Measurements from ENCODE around the gene SH2D1A.
"Not testable (repeated sequence)": the region's sequence is repeated elsewhere in the genome, so short reads cannot be mapped to it uniquely, and the experiment has no call there.

The SH2D1A gene

DNA sequence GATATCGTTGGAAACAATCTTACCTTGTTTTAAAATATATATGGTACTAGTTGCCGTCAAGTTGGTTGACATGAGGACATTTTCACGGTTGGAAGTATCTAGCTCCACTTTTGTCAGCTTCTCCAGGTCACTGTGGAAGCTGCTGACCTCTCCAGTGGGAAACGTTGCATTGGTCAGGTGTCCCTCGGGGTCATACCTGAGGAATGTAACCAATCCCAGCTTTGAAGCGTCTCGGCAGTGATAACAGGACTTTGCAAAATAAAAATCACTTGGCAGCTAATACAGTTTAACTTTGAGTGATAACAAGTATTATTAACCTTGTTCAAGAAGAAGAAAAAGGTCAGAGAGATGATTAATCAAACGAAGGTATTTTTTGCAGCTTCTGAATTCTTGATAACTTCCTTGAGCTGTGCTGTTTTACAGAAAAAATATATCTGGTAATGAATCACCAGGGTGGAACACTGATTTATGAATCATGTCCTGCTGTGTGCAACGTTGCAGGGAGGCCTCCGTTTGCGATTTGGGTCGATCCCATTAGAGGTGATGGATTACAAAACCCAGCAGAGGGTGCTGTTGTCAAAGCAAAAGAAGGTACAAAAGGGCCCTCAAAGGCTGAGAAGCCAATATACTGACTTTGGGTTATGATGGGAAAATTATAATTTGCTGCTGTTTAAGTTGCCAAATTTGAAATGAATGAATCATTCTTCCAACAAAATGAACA, 60.1 kb downstream of the SH2D1A start:
- TF ChIP-seq, protein P1, sequence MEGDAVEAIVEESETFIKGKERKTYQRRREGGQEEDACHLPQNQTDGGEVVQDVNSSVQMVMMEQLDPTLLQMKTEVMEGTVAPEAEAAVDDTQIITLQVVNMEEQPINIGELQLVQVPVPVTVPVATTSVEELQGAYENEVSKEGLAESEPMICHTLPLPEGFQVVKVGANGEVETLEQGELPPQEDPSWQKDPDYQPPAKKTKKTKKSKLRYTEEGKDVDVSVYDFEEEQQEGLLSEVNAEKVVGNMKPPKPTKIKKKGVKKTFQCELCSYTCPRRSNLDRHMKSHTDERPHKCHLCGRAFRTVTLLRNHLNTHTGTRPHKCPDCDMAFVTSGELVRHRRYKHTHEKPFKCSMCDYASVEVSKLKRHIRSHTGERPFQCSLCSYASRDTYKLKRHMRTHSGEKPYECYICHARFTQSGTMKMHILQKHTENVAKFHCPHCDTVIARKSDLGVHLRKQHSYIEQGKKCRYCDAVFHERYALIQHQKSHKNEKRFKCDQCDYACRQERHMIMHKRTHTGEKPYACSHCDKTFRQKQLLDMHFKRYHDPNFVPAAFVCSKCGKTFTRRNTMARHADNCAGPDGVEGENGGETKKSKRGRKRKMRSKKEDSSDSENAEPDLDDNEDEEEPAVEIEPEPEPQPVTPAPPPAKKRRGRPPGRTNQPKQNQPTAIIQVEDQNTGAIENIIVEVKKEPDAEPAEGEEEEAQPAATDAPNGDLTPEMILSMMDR (IDR thresholded peaks at IDR 0.05; ENCODE audit: unreplicated experiment in 3 of 3), result peak; percentile 57 to 79 (median 76)
- Mint-ChIP-seq H3K4me3 (no peak overlapping the region), H3K27ac (no peak overlapping the region), H3K27me3 (ENCODE audit: low read depth) (no peaks in the 10 kb centered on the region), H3K36me3 (ENCODE audit: low read depth) (no peaks in the 10 kb centered on the region), H3K4me1 (peaks cover 5% of the 10 kb centered on the region), H3K9me3 (no peaks in the 10 kb centered on the region)

DNA sequence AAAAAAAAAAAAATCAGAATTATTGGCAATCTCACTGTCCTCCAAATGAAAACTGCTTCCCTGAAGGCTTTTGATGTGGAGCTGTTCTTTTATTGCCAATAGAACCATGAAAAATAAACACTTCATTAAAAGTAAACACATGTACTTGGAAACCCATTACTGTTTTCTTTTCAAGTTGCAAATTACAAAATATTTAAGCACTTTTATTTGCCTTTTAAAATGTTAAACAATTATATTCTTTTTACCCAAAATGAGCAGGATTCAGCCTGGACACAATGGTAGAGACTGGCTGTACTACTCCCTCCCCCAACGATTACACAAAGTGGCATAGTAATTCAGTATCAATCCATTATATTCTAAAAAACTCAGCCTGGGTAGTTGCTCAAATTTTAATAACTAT, 60.9 kb downstream of the SH2D1A start:
- Mint-ChIP-seq H3K27me3 (ENCODE audit: low read depth) (no peaks in the 10 kb centered on the region), H3K4me1 (peaks cover 5% of the 10 kb centered on the region), H3K27ac (no peak overlapping the region), H3K9me3 (no peaks in the 10 kb centered on the region), H3K36me3 (ENCODE audit: low read depth) (no peaks in the 10 kb centered on the region), H3K4me3 (no peak overlapping the region)
- TF ChIP-seq, protein P1 (IDR thresholded peaks at IDR 0.05; ENCODE audit: unreplicated experiment in 3 of 3), result no peak

DNA sequence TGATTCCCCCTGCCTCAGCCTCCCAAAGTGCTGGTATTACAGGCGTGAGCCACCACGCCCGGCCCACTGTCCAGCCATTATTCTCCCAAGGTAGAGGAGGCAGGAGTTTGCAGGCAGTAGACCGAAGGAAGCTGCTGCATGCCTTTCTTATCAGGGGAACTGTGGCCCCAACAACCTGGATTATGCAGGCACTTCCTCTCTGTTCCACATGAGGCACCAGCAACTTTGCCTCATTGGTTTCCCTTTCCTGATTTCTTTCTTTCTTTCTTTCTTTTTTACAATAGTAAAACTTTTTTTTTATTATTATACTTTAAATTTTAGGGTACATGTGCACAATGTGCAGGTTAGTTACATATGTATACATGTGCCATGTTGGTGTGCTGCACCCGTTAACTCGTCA, 62.0 kb downstream of the SH2D1A start:
- not testable (repeated sequence) for H3K4me1 Mint-ChIP-seq; H3K9me3 Mint-ChIP-seq; H3K4me3 Mint-ChIP-seq; H3K27me3 Mint-ChIP-seq (ENCODE audit: low read depth); H3K27ac Mint-ChIP-seq; H3K36me3 Mint-ChIP-seq (ENCODE audit: low read depth)

DNA sequence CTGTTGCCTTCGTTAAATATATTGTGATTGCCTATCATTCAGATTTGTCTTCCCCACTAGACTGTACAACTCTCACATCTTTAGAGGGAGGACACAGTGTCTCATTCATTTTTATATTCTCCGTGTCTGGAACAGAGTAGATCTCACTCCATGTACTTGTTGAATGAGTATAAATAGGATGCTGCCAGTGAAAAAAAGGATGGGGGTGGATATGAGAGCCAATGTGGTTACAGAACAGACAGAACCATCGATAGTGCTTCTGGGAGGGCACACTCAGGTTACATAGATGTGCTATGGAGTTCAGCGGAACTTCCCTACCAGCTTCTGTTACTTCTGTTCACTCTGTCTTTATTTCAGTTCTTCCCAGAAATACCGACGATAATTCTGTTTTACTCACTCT, 66.9 kb downstream of the SH2D1A start:
- Mint-ChIP-seq H3K27ac (no peak overlapping the region), H3K27me3 (ENCODE audit: low read depth) (no peaks in the 10 kb centered on the region), H3K36me3 (ENCODE audit: low read depth) (no peaks in the 10 kb centered on the region), H3K9me3 (no peaks in the 10 kb centered on the region), H3K4me3 (no peak overlapping the region), H3K4me1 (no peaks in the 10 kb centered on the region)
- TF ChIP-seq, protein P1 (IDR thresholded peaks at IDR 0.05; ENCODE audit: unreplicated experiment in 3 of 3), result no peak

DNA sequence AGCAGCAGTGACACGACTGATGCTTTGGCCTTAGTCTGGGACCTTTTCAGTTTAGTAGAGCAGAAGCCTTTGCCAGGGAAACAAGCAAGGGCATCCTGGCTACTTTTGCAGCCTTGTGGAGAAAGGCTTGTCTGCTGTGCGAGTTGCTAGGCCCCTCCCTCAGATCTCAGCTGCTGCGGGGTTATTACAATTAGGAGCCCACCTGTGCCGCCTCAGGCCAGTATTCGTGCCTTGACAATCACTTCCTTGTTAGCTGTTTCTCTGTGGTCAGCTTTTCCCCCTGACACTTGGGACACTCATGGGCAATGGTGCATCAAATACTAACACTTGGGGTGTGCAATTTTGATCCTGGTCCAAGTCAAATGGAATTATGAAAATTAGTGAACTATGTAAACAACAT, 67.9 kb downstream of the SH2D1A start:
- Mint-ChIP-seq H3K36me3 (ENCODE audit: low read depth) (no peaks in the 10 kb centered on the region), H3K27ac (no peak overlapping the region), H3K9me3 (no peaks in the 10 kb centered on the region), H3K4me1 (no peaks in the 10 kb centered on the region), H3K4me3 (no peak overlapping the region), H3K27me3 (ENCODE audit: low read depth) (no peaks in the 10 kb centered on the region)
- TF ChIP-seq, protein P1 (IDR thresholded peaks at IDR 0.05; ENCODE audit: unreplicated experiment in 3 of 3), result no peak

DNA sequence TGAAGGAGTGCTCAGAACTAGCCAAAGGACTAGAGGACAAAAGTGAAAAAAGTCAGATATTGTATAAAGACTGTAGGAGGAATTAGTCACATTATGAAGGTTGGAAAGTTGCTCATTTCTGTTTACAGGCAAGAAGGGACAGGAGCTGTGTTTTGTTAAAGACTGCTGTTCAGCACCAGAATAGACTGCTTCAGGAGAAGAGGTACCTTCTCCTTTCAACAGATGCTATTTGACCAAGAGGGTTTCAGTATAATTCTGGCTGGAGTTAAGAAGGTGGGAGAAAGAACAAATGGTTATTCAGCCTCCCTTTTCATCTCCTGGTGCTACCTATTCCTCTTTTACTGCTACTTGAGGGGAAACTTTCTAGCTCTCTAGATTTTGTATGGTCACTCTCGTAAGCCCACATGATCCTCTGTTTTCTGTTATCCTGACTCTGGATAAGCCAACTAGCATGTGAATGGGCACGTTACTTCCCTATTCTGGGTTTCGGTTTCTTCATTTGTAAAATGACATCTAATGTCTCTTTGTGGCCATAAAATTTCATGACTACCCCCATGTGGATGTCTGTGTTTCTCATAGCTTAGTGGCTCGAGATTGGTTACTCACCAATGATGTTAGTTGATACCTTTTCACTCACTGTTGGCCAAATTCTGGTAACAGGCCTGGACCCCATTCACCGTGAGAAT, 68.9 kb downstream of the SH2D1A start:
- Mint-ChIP-seq H3K4me3 (no peak overlapping the region), H3K27ac (no peak overlapping the region)

More for the DNA sequence above, 68.9 kb downstream of the SH2D1A start:
- TF ChIP-seq, protein P1 (IDR thresholded peaks at IDR 0.05; ENCODE audit: unreplicated experiment in 3 of 3), result no peak
- H3K36me3 Mint-ChIP-seq (ENCODE audit: low read depth), result no peaks in the 10 kb centered on the region
- no peaks in the 10 kb centered on the region for H3K4me1 Mint-ChIP-seq
- no peaks in the 10 kb centered on the region for H3K9me3 Mint-ChIP-seq
- H3K27me3 Mint-ChIP-seq (ENCODE audit: low read depth), result no peaks in the 10 kb centered on the region

All from nephron (organoid).